CD4-positive, CD25-positive, alpha-beta regulatory T cell (primary cell): Measurements from ENCODE around the gene SNRPA1. TPM values are rescaled to one million over a fixed set of nuclear protein-coding genes. Genes with fewer than 3 reads are reported as not detected.

Source experiments
- ATAC-seq, 2 donors: fragments of 150-1000 bp; cut with Tn5 transposase; one replicate each; pipeline ENCODE4 v1.10.0; 2021; ENCODE audit warnings: low read depth in 2 of 2, moderate number of reproducible peaks in 2 of 2, moderate library complexity in 1 of 2
- DNase-seq, 3 donors: peaks; one replicate each; pipeline versions ENCODE4 v3.0.0 to v3.0.0-alpha.2; 2012 to 2022; ENCODE audit warnings: mixed read lengths in 1 of 3
- H3K27ac ChIP-seq: one replicate; pipeline ENCODE4 v1.7.0; 2013; ENCODE audit warnings: mild to moderate bottlenecking, low read length; ENCODE audit not compliant: insufficient read depth, poor library complexity, severe bottlenecking
- H3K27me3 ChIP-seq: one replicate; pipeline ENCODE4 v1.7.0; 2013; ENCODE audit warnings: low read length; ENCODE audit not compliant: control insufficient read depth, insufficient read depth
- H3K36me3 ChIP-seq: one replicate; pipeline ENCODE4 v1.7.0; 2013; ENCODE audit warnings: mild to moderate bottlenecking, low read length, moderate library complexity; ENCODE audit not compliant: control insufficient read depth, insufficient read depth
- H3K4me1 ChIP-seq: 2 replicates; pipeline ENCODE4 v1.7.0; 2013; ENCODE audit warnings: mild to moderate bottlenecking, low read length; ENCODE audit not compliant: insufficient read depth, control insufficient read depth, poor library complexity, severe bottlenecking
- H3K4me3 ChIP-seq: one replicate; pipeline ENCODE4 v1.7.0; 2013; ENCODE audit warnings: low read depth, mild to moderate bottlenecking, low read length, moderate library complexity
- H3K9me3 ChIP-seq, 2 experiments: 1 replicate in 1 of 2; 2 replicates in 1 of 2; pipeline ENCODE4 v1.7.0; 2013; ENCODE audit warnings: low read length in 2 of 2, mild to moderate bottlenecking in 1 of 2, moderate library complexity in 1 of 2; ENCODE audit not compliant: control insufficient read depth in 2 of 2
- H3K27ac Mint-ChIP-seq, 3 donors: one replicate each; pipeline ENCODE4 v1.8.0; 2020 to 2022; ENCODE audit warnings: mild to moderate bottlenecking in 3 of 3, mixed read lengths in 3 of 3, moderate library complexity in 2 of 3
- H3K27me3 Mint-ChIP-seq: one replicate; pipeline ENCODE4 v1.8.0; 2022; ENCODE audit warnings: mild to moderate bottlenecking, mixed read lengths
- H3K36me3 Mint-ChIP-seq: one replicate; pipeline ENCODE4 v1.8.0; 2020; ENCODE audit warnings: mixed read lengths
- H3K4me1 Mint-ChIP-seq, 4 donors: one replicate each; pipeline ENCODE4 v1.8.0; 2020 to 2022; ENCODE audit warnings: mixed read lengths in 4 of 4, mild to moderate bottlenecking in 1 of 4
- H3K4me3 Mint-ChIP-seq, 4 donors: one replicate each; pipeline ENCODE4 v1.8.0; 2020 to 2022; ENCODE audit warnings: mild to moderate bottlenecking in 4 of 4, mixed read lengths in 4 of 4, moderate library complexity in 3 of 4
- H3K9me3 Mint-ChIP-seq, 7 donors: one replicate each; pipeline ENCODE4 v1.8.0; 2020 to 2022; ENCODE audit warnings: mixed read lengths in 7 of 7, mild to moderate bottlenecking in 3 of 7, moderate library complexity in 2 of 7
- polyA plus RNA-seq, 4 donors: library from polyadenylated mRNA; unstranded; fragments of 300-500 nt; fragmentation: Illumina TruSeq; gene quantifications; one replicate each; pipeline ENCODE4 v1.2.3, GENCODE V29; 2021
- total RNA-seq: library from RNA; stranded (reverse); gene quantifications from one replicate; pipeline ENCODE4 v1.2.3, GENCODE V29; 2022

The SNRPA1 gene
- total and polyA plus RNA-seq, 5 donors from 2014 or later, result 67.0 to 176 (median 69.9) TPM

DNA sequence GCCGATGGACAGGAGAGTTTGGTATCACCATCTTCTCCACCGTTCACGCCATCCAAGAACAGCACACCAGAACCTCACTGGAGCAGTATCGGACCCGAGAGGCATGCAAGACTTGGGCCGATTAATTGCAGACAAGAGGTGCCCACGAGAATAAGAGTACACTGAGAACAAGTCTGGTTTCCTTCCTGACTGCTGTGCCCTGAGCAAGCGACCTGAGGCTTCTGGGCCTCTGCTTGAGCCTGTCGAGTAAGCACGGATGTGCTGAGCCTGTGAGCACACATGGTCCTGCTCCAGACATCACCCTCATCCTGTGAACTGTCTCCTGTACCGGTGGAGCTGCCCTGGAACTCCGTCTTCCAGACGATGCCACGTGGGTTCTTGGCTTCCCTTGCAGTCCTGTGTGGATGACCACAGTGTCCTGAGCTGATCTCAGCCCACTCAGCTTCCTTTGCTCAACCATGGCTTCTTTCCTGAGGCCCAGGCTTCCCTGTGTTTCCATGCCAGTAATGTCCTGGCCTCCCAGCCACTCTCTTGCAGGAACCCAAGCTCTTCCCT is 34.3 kb upstream of the SNRPA1 start:
- no peak overlapping the region for H3K27ac Mint-ChIP-seq
- no peaks in the 10 kb centered on the region for H3K36me3 Mint-ChIP-seq
- ATAC-seq (no peak), DNase-seq (no peak)
- no peaks in the 10 kb centered on the region for H3K27me3 Mint-ChIP-seq
- H3K4me1 ChIP-seq, result peaks cover 4% of the 10 kb centered on the region
- no peak overlapping the region for H3K27ac ChIP-seq
- peaks cover 0 to 12% (median under 1%) of the 10 kb centered on the region in 4 donors for H3K4me1 Mint-ChIP-seq
- H3K27me3 ChIP-seq, result no peaks in the 10 kb centered on the region
- H3K4me3 ChIP-seq, result no peak overlapping the region
- H3K4me3 Mint-ChIP-seq, result no peak overlapping the region
- peaks cover 3 to 14% of the 10 kb centered on the region in 2 experiments for H3K9me3 ChIP-seq
- H3K36me3 ChIP-seq, result no peaks in the 10 kb centered on the region
- H3K9me3 Mint-ChIP-seq, result peaks cover 0 to 10% (median 2%) of the 10 kb centered on the region in 7 donors

DNA sequence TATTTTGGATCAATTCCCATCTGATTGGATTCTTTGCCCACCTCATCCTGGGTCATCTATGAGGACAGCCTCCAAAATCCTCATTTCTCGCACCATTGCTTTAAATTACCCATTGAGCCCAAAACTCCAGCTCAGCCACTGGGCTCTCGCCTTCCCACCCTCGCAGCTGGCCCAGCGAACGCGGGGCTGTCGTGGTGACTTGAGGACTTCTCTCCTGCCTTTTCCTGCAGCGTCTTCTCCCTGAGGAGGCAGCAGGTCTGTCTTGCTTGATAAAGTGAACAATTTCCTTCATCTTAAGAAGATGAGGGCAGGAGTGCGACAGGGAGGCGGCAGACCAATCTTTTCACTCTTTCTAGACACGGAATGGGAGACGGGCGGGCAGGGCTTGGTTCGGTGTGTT is 33.0 kb upstream of the SNRPA1 start:
- no peaks in the 10 kb centered on the region for H3K27me3 Mint-ChIP-seq
- H3K4me3 ChIP-seq, result no peak overlapping the region
- H3K4me1 ChIP-seq, result no peaks in the 10 kb centered on the region
- no peaks in the 10 kb centered on the region for H3K27me3 ChIP-seq
- no peak for ATAC-seq
- no peak for DNase-seq
- H3K4me3 Mint-ChIP-seq, result no peak overlapping the region
- H3K36me3 ChIP-seq, result no peaks in the 10 kb centered on the region
- H3K9me3 Mint-ChIP-seq, result peaks cover 0 to 8% (median 0%) of the 10 kb centered on the region in 7 donors
- H3K27ac ChIP-seq, result no peak overlapping the region
- H3K27ac Mint-ChIP-seq, result peak overlapping the region in 1 of 3 donors; percentile 16
- no peaks in the 10 kb centered on the region for H3K36me3 Mint-ChIP-seq
- peaks cover 0 to 4% (median 0%) of the 10 kb centered on the region in 4 donors for H3K4me1 Mint-ChIP-seq
- H3K9me3 ChIP-seq, result peaks cover 0 to 7% of the 10 kb centered on the region in 2 experiments

DNA sequence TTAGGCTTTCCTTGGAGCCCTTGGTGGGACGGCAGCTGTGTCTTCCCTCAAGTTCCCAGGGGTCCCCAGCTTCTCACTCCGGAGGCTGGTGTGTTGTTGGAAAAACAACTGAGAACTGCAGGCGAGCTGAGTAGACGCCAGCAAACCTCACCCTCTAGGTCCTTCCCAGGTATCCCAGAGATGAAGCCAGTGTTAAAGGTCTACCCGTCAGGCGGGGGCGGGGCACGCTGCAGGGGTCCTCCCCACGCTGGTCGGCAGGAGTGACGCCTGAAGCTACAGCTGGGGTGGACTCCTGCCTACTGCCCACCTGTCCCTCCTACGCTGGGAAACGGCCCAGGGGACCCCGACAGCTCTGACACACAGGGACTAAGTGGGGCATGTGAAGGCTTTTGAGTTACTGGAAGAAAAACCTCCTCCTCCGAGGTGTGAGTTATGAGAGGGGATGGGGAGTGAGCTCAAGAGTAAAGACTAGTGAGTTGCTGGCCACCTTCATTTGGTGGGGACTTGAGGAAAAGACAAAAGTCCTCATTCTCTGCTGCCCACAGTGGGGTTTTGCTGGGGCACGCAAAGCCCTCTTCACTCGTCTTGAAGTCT is 32.2 kb upstream of the SNRPA1 start:
- Histone ChIP-seq H3K9me3 (no peaks in the 10 kb centered on the region), H3K27ac (no peak overlapping the region), H3K27me3 (no peaks in the 10 kb centered on the region), H3K4me3 (no peak overlapping the region), H3K4me1 (no peaks in the 10 kb centered on the region), H3K36me3 (no peaks in the 10 kb centered on the region)
- DNase-seq (no peak), ATAC-seq (no peak)
- H3K4me1 Mint-ChIP-seq, result peaks cover 0 to 2% (median 0%) of the 10 kb centered on the region in 4 donors
- peaks cover 0 to 8% (median 0%) of the 10 kb centered on the region in 7 donors for H3K9me3 Mint-ChIP-seq
- H3K27me3 Mint-ChIP-seq, result no peaks in the 10 kb centered on the region
- H3K27ac Mint-ChIP-seq, result no peak overlapping the region
- no peak overlapping the region for H3K4me3 Mint-ChIP-seq
- no peaks in the 10 kb centered on the region for H3K36me3 Mint-ChIP-seq

DNA sequence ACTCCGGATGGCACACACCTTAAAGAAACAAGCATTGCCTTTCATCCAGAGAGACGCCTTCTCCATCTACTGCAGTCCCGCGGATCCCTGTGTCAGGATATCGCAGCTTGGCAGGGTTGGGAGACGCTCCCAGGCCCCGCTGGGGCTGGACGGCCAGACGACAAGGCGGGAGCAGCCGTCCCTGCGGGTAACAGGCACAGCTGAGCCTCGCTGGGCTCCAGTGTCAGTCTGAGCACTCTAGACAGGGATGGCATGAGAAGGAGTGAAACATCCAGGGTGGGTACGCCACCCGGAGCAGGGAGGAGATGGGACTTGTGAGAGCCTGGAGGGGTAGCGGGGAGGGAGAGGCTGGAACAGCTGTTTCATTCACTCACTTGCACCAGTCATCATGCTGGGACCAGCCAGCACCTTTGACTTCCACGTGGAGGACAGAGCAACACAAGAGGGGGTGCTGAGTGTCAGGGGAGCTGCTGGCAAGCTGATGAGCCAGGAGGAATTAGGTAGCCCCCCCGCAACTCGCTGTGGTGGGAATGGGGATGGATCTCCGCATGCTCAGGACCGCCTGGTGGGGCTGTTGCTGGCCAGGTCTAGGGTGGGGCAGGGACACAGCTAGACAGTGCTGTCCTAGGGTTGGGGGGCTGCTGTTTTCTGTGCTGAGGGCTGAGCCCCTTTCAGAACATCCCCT is 31.6 kb upstream of the SNRPA1 start:
- Histone ChIP-seq H3K9me3 (no peaks in the 10 kb centered on the region), H3K4me1 (no peaks in the 10 kb centered on the region), H3K27me3 (no peaks in the 10 kb centered on the region), H3K36me3 (no peaks in the 10 kb centered on the region), H3K27ac (no peak overlapping the region), H3K4me3 (no peak overlapping the region)
- peaks cover 0 to 5% (median 0%) of the 10 kb centered on the region in 7 donors for H3K9me3 Mint-ChIP-seq
- no peak overlapping the region for H3K4me3 Mint-ChIP-seq
- DNase-seq (no peak), ATAC-seq (no peak)
- no peak overlapping the region for H3K27ac Mint-ChIP-seq
- H3K36me3 Mint-ChIP-seq, result no peaks in the 10 kb centered on the region
- H3K4me1 Mint-ChIP-seq, result peaks cover 0 to 2% (median 0%) of the 10 kb centered on the region in 4 donors
- H3K27me3 Mint-ChIP-seq, result peaks cover 2% of the 10 kb centered on the region

DNA sequence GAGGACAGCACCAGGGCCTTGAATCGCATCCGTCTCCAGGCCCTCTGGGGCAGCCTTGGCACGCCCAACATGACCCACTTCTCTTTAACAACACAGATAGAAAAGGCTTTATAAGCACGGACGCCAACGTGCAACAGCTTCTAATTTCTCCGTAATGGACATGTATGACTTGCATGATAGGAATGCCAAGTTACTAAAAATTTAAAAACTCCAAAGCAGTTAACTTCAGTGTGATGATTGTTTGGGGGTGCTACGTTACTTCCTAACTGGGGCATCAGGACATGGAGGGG is 30.9 kb upstream of the SNRPA1 start:
- Histone ChIP-seq H3K27ac (no peak overlapping the region), H3K36me3 (no peaks in the 10 kb centered on the region), H3K4me1 (no peaks in the 10 kb centered on the region), H3K27me3 (no peaks in the 10 kb centered on the region), H3K4me3 (no peak overlapping the region), H3K9me3 (no peaks in the 10 kb centered on the region)
- Mint-ChIP-seq H3K9me3 (peaks cover 0 to 5% (median 0%) of the 10 kb centered on the region in 7 donors), H3K4me3 (no peak overlapping the region), H3K27ac (no peak overlapping the region), H3K4me1 (peaks cover 0 to 6% (median 2%) of the 10 kb centered on the region in 4 donors), H3K36me3 (no peaks in the 10 kb centered on the region), H3K27me3 (peaks cover 6% of the 10 kb centered on the region)
- no peak for ATAC-seq
- no peak for DNase-seq

DNA sequence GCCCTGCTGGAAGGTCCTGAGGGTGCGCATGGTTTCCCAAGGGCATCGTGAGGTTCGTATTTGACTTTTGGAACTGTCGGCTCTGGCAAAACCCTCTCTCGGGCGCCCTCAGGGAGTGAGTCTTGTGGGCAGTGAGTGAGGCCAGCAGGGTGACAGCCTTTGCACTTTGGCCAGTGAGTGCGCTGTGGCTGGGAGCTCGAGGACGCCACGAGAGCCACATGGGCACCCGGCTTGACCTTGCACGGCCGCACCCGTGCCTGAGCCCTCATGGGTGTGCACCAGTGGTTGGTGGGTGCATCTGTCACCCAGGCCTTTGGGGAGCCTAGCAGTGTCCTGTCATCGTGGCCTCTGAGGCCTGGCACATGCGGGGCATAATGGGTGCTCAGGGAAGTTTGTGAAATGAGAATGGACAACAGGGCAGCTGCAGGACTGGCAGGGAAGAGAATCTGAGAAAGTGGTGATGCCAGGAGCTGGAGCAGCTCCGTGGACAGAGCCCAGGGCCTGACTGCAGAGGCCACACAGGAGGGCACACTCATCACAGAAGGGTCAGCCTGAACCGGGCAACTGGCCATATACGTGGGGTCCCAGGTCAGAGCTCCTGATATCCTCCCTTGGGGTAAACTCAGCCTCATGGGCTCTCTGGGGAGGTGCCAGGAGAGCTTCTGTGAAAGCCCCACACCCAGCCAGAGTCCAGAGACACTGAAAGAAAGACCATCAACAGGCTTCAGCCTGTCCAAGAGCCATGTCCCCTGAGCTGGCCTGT is 30.4 kb upstream of the SNRPA1 start:
- no peak overlapping the region for H3K4me3 Mint-ChIP-seq
- ATAC-seq, result no peak
- H3K27ac Mint-ChIP-seq, result no peak overlapping the region
- peaks cover 0 to 5% (median 0%) of the 10 kb centered on the region in 7 donors for H3K9me3 Mint-ChIP-seq
- no peak overlapping the region for H3K4me3 ChIP-seq
- H3K27me3 Mint-ChIP-seq, result peaks cover 11% of the 10 kb centered on the region
- no peaks in the 10 kb centered on the region for H3K36me3 Mint-ChIP-seq
- no peaks in the 10 kb centered on the region for H3K36me3 ChIP-seq
- H3K4me1 Mint-ChIP-seq, result peaks cover 0 to 12% (median 6%) of the 10 kb centered on the region in 4 donors
- H3K27me3 ChIP-seq, result no peaks in the 10 kb centered on the region
- no peak overlapping the region for H3K27ac ChIP-seq
- H3K4me1 ChIP-seq, result peaks cover 5% of the 10 kb centered on the region
- no peak for DNase-seq
- H3K9me3 ChIP-seq, result no peaks in the 10 kb centered on the region

DNA sequence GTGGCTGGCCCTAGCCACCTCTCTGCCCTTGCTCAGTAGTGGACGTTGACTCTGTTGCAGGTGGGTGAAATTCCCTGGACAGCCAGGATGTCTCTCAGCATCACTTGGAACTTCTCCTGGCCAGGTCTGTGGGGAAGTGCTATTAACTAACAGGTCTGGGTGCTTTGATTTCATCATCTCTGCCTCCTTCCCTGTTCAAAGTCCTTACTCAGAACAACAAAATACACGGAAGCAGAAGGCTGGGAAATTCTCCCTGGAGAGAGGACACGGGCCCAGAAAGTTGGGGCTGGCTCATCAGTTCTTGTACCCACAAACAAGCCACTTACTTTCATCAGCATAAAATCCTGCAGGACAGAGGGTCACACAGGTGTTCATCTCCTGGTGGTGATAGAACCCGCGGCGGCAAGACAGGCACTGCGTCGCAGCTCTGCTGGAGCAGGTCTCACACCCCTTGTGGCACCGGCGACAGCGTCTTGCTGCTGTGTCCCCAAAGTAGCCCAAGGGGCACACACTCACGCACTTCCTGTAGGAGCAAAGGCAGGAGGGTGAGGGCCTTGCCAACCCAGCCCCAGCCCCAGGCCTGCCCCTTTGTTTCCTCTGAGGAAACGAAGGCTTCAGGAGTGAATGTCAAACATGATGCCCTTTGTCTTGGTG is 29.6 kb upstream of the SNRPA1 start:
- Histone ChIP-seq H3K4me3 (no peak overlapping the region), H3K27ac (no peak overlapping the region), H3K27me3 (no peaks in the 10 kb centered on the region), H3K9me3 (no peaks in the 10 kb centered on the region), H3K36me3 (no peaks in the 10 kb centered on the region), H3K4me1 (peaks cover 9% of the 10 kb centered on the region)
- H3K27ac Mint-ChIP-seq, result no peak overlapping the region
- ATAC-seq (no peak), DNase-seq (no peak)
- H3K4me3 Mint-ChIP-seq, result no peak overlapping the region
- peaks cover 15% of the 10 kb centered on the region for H3K27me3 Mint-ChIP-seq
- H3K9me3 Mint-ChIP-seq, result peaks cover 0 to 4% (median 0%) of the 10 kb centered on the region in 7 donors
- no peaks in the 10 kb centered on the region for H3K36me3 Mint-ChIP-seq
- peaks cover 0 to 16% (median 9%) of the 10 kb centered on the region in 4 donors for H3K4me1 Mint-ChIP-seq
